Transverse colon (tissue), 4 donors: ENCODE measurements around the gene IFNGR2.

Source experiments
- CTCF ChIP-seq, 5 experiments: fragments of 200-600 bp in 3 of 5; fragments of 450-650 bp in 2 of 5; sonication (generic) in 3 of 5; IDR thresholded peaks; 1 replicate in 2 of 5; 2 replicates in 3 of 5; pipeline ENCODE4 v1.5.1; 2016 to 2017; ENCODE audit warnings: antibody characterized with exemption in 5 of 5, inconsistent platforms in 3 of 5, mild to moderate bottlenecking in 2 of 5, moderate library complexity in 1 of 5
- EP300 ChIP-seq: sonication (generic); formaldehyde crosslinking; IDR thresholded peaks from one replicate; pipeline ENCODE4 v1.6.1; 2017; ENCODE audit warnings: antibody characterized with exemption, low read depth
- POLR2A ChIP-seq: fragments of 450-650 bp; IDR thresholded peaks from one replicate; pipeline ENCODE4 v1.6.1; 2016; ENCODE audit warnings: antibody characterized with exemption, mild to moderate bottlenecking, moderate library complexity
- POLR2AphosphoS5 ChIP-seq, 3 donors: sonication (generic); formaldehyde crosslinking; IDR thresholded peaks; one replicate each; pipeline ENCODE4 v1.6.1; 2016; ENCODE audit warnings: antibody characterized with exemption in 3 of 3

GRCh38 chr21:33397717-33398116, 5.5 kb upstream of the IFNGR2 start:
- TF ChIP-seq CTCF (IDR thresholded peaks at IDR 0.05) (no peak), POLR2AphosphoS5 (IDR thresholded peaks at IDR 0.05) (no peak), POLR2A (no peak), EP300 (no peak)
